GM21825 (cell line): ENCODE results near the gene LMO2.
A peak's percentile ranks its signal among the peaks of the same experiment; 100 is the strongest.

Source experiments
- ATAC-seq: cut with Tn5 transposase; IDR thresholded peaks from one replicate; pipeline ENCODE4 v1.9.1; 2021; ENCODE audit warnings: mild to moderate bottlenecking, moderate library complexity; ENCODE audit not compliant: unreplicated experiment

Gene LMO2

DNA sequence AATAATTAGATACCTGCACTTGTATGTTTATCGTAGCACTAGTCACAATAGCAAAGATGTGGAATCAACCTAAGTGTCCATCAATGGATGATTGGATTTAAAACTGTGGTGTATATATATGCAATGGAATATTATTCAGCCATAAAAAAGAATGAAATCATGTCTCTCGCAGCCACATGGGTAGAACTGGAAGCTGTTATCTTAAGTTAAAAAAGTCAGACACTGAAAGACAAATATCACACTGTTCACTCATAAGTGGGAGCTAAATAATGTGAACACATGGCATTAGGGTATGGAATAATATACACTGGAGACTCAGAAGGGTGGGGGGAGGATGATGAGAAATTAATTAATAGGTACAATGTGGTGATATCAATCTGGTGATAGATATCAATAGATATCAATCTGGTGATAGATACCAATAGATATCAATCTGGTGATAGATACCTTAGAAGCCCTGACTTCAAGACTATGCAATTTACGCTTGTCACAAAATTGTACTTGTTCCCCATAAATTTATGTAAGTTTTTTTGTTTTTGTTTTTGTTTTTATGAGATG is 2.0 kb downstream of the LMO2 start:
- no peak for ATAC-seq

- no peak for ATAC-seq
Observed at GRCh38 chr11:33889296-33889695, 2.6 kb downstream of the LMO2 start.

DNA sequence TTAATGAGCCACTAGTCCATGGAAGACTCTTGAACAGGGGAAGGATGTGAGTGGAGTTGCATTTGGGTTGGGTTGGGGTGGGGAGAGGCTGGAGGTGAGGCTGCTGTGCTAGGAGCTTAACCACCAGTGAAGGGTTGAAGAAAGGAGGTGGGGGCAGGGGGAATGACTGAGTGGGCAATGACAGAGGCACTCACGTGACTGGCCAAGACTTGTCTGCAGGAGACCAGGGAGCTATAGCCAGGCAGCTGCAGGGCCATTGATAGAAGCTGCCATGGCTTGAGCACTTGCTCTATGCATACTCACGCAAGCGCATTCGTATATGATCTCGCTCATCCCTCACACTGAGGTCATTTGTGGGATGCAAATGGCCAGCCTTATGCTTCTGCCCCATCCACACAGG is 4.0 kb downstream of the LMO2 start:
- no peak for ATAC-seq

- ATAC-seq = no peak
Observed at GRCh38 chr11:33885338-33886005, 6.4 kb downstream of the LMO2 start.

- ATAC-seq = no peak
Observed at GRCh38 chr11:33884601-33885000, 7.3 kb downstream of the LMO2 start.

GRCh38 chr11:33884035-33884434 is 7.8 kb downstream of the LMO2 start:
- no peak for ATAC-seq

DNA sequence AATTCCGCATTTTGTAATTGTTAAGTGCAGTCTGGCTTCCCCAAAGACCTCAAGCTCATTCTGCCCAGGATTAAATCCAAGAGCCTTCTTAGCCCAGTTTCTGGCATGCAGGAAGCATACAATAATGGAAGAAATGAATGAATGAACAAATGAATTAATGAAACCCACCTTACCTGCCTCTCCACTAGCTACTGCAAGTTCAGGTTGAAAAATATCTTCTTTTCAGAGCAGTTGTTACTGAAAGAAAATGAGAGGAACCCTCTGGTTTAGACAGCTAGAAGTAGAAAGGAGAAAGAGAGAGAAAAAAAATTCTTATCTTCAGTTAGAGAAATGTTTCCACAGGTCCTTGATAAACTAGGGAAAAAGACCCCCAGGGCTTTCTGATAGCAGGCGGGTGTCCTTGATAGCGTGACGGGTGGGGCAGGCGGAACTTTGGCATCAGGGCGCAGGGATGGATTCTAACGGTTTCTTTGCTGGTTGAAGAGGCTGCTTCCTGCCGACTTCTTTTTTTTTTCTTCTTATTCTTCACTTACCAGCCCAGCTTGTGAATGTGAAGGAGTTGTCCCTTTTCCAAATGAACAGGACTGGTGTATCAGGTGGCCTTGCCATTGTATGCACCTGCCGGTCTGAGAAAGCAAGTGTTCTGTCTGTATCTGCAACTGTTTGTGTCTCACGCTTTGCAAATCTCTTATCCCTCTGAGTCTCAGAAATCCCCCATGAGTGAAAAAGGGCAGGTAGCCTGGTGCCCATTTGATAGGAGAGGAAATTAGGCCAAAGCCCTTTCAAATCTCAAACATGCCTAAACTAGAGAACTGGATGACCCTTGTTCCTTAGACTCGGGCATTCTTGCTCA is 10.0 kb downstream of the LMO2 start:
- ATAC-seq = no peak

DNA sequence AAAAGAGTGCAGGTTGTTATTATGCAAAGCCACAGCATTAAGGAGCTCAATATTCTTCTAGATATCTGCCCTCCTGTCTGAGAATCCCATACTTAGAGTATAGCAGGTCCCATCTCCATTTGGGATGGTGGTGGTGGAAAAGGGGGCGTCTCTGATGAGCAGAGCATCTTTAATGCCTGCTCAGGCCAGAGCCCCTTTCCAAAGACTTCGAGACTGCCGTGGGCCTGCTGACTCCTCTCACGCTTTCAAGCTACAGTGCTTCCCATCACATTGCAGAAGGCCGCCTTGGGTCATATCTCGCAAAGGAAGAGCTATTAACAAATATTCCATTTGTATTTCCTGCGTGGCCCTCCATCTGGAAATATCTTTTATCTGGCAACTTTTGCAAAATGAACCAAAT is 10.9 kb downstream of the LMO2 start:
- ATAC-seq = no peak

GRCh38 chr11:33879375-33879774 is 12.5 kb downstream of the LMO2 start:
- ATAC-seq = no peak

DNA sequence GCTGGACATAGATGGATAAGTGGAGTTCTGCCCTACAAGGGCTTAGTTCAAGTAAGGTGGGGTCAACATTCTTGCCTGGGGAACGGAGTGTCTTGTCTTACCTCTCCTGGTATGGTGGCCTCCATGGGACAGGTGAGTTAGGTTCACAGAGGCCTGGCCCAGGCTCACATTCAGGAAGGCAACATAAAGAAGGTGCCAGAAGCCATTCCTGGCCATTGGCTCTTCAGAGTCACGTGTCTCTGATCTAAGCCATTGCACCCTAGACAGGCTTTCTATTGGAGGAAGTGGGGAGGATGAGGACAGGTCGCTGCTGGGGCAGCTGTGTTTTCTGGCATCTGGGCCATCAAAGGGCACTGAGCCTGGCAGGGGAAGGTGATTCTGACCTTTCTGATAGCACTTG is 14.8 kb downstream of the LMO2 start:
- ATAC-seq = no peak

DNA sequence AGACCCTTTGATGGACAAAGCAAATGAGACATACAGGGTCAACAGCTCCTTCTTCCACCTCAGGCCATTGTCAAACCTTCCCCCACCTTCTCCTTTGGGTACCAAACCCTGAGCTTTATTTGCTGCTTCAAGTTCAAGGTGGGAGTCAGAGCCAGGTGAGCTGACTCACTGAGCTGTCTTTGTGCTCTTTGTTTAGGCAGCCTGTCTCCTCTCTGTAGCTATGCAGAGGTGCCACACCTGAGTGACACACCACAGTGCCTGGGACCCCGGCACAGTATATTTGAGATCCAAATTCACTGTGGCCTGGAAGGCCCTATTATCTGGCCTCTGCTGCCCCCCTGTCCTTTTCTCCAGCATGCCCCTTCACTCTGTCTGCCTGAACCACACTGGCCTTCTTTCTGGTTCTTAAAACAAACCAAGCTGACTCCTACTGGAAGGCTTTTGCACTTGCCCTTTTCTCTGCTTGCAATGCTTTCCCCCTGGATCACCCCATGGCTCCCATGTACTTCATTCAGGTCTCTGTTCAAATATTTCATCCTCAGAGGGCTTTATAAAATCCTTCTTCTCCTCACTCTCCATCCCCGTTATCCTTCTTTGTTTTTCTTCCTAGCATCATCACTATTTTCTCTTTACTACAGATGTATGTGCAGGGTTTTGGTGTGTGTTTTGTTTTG is 16.1 kb downstream of the LMO2 start:
- no peak for ATAC-seq

DNA sequence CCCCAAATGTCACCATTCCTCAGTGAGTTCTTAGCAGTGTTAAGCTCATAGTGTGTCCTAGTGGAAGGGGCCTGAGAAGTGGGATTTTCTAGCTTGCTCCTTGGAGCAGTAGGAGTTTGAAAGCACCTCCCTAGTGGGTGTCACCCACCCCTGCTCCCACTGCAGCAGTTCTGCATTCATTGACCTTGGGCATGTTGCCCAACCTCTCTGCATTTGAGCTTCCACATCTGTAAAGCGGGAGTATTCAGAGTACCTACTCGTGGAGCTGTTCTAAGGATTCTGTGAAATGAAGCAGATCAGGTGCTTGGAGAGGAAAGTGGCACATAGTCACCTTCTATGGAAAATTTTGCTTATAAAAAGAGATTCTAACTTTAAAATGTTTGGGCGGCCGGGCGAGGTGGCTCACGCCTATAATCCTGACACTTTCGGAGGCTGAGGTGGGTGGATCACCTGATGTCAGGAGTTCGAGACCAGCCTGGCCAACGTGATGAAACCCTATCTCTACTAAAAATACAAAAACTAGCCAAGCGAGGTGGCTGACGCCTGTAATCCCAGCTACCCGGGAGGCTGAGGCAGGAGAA is 16.9 kb downstream of the LMO2 start:
- no peak for ATAC-seq

DNA sequence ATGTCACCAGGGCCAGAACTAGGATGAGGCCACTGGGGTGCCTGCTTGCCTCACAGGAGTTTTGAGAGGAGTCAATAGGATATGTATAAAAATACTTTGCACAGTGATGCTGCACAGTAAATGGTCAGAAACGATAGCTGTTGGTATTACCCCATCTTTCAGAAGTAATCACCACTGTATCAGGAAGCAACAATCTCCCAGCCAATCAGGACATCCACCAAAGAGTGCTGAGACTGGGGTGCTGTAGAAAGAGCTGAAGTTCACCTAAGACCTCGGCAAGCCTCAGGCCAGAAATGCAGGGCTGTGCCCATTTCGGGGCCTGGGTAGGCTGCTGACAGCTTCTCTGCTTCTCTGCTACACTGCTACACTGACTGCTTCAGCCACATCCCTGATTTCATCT is 17.4 kb downstream of the LMO2 start:
- ATAC-seq = no peak

- peak; percentile 34 for ATAC-seq
Observed at GRCh38 chr11:33869481-33870422, 22.1 kb downstream of the LMO2 start.

GRCh38 chr11:33868647-33869461 is 23.0 kb downstream of the LMO2 start:
- ATAC-seq = peak; percentile 20

GRCh38 chr11:33867996-33868646 is 23.8 kb downstream of the LMO2 start:
- ATAC-seq = no peak

GRCh38 chr11:33867561-33867960 is 24.3 kb downstream of the LMO2 start:
- ATAC-seq = no peak

DNA sequence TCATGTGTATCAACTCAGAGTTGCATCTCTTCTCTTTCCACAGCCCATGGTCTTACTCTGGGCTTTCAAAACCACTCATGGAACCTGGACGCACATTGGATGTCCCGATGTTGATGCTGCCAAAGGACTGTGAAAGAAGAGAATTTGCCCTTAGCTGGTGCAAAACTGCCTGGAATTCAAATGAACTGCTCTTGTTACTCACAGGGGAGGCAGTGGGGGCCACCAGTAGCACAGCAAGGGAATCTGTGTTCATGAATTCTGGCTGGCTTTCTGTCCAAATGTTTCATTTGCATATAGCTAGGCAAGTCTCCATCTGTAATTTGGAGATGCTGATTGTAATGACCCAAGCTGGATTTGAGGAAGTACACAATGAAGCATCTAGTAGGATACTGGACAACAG is 24.9 kb downstream of the LMO2 start:
- no peak for ATAC-seq

DNA sequence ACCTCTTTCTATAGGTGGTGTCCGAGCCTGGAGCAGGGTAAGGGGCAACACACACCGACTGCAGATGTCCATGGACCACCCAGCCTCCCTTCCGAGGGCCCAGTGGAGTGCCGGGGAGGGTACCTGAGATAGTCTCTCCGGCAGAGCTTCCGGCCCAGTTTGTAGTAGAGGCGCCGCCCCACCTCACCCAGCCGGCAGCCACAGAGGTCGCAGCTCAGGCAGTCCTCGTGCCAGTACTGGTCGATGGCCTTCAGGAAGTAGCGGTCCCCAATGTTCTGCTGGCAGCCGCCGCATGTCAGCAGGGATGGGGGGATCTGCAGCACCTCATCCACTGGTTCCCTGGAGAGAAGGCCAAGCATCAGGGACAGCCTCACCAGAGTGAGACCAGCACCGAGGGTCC is 27.4 kb downstream of the LMO2 start:
- ATAC-seq = no peak
